ENCODE results near the gene NOTUM.

DNA sequence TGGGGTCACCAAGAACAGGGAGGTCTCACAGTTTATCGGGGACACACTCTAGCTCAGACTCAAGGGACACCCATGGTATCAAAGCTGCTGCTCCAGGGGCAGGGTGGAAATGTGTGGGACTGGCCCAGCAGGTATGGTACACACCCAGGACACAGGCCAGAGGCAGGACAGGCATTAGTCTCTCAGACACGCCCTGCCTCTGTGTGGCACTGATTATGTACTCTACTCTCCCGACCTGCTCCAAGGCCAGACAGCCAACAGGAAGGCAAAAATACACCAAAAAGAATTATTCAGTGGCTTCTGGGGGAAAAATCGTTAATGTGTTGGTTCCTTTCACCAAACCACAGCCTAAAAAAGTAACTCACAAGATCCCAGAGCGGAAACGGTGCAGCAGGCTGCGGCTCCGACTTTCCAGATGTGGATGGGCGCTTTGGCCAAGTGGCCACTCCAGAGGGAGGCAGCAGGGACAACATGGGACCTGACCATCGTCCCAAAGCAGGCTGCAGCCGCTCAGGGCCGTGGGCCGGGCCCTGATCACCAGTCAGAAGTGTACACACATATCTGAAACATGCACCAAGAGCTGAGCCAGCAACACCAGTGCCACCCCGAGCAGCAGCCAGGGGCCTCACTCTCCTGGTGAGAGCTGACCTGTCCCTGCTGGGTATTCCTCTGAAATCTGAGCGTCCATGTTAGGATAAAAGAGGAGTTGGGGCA is 42.0 kb downstream of the NOTUM start:
- TF ChIP-seq POLR2AphosphoS5 (IDR thresholded peaks at IDR 0.05), result no peak
- TF ChIP-seq, protein P1, sequence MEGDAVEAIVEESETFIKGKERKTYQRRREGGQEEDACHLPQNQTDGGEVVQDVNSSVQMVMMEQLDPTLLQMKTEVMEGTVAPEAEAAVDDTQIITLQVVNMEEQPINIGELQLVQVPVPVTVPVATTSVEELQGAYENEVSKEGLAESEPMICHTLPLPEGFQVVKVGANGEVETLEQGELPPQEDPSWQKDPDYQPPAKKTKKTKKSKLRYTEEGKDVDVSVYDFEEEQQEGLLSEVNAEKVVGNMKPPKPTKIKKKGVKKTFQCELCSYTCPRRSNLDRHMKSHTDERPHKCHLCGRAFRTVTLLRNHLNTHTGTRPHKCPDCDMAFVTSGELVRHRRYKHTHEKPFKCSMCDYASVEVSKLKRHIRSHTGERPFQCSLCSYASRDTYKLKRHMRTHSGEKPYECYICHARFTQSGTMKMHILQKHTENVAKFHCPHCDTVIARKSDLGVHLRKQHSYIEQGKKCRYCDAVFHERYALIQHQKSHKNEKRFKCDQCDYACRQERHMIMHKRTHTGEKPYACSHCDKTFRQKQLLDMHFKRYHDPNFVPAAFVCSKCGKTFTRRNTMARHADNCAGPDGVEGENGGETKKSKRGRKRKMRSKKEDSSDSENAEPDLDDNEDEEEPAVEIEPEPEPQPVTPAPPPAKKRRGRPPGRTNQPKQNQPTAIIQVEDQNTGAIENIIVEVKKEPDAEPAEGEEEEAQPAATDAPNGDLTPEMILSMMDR (IDR thresholded peaks at IDR 0.05), result no peak
- no peak for TF ChIP-seq POLR2A (IDR thresholded peaks at IDR 0.05)
- TF ChIP-seq EP300 (IDR thresholded peaks at IDR 0.05), result no peak

Measured in upper lobe of left lung (tissue), 4 donors.